ENCODE data around the gene HACD1. TPM values are rescaled to one million over a fixed set of nuclear protein-coding genes. Genes with fewer than 3 reads are reported as not detected.
"Not testable (repeated sequence)": the region's sequence is repeated elsewhere in the genome, so short reads cannot be mapped to it uniquely, and the experiment has no call there.

The HACD1 gene
- total and polyA plus RNA-seq, 2 donors (not counting 3 experiments of a cell fraction or from before 2014, with no cell fraction given) = 17.4 to 25.2 TPM

- TF ChIP-seq, protein P1, sequence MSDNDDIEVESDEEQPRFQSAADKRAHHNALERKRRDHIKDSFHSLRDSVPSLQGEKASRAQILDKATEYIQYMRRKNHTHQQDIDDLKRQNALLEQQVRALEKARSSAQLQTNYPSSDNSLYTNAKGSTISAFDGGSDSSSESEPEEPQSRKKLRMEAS (IDR thresholded peaks at IDR 0.05; ENCODE audit: insufficient read depth, insufficient read length) = no peak
- TF ChIP-seq EZH2 (IDR thresholded peaks at IDR 0.05; ENCODE audit: borderline replicate concordance, low read depth, low read length, severe bottlenecking) (no peak), GATA2 (IDR thresholded peaks at IDR 0.05; ENCODE audit: insufficient read depth, insufficient read length, low read depth, low read length) (no peak), CTCF (IDR thresholded peaks at IDR 0.05; ENCODE audit: extremely low read depth in 1 of 2, insufficient read depth in 1 of 2, low read depth in 1 of 2, low read length in 2 of 2) (no peak), MYC (IDR thresholded peaks at IDR 0.05; ENCODE audit: low read depth, low read length) (no peak), POLR2AphosphoS5 (IDR thresholded peaks at IDR 0.05; ENCODE audit: insufficient read depth, low read depth, low read length) (no peak), POLR2A (IDR thresholded peaks at IDR 0.05; ENCODE audit: low read depth, low read length) (no peak), JUN (IDR thresholded peaks at IDR 0.05; ENCODE audit: borderline replicate concordance, insufficient read depth, insufficient read length, low read depth) (no peak), FOS (IDR thresholded peaks at IDR 0.05; ENCODE audit: borderline replicate concordance, insufficient read depth, low read length) (no peak)
- H3K36me3 ChIP-seq (ENCODE audit: control insufficient read depth in 2 of 2, extremely low read depth in 1 of 2, insufficient read depth in 2 of 2, low read length in 2 of 2) = no peaks in the 10 kb centered on the region
- H3K4me3 ChIP-seq (replicated peaks in 1 of 3; ENCODE audit: insufficient read depth in 1 of 3, low read depth in 1 of 3, low read length in 3 of 3) = no peak overlapping the region
- DNase-seq (ENCODE audit: low read depth, low spot score) (no peak), FAIRE-seq (no peak)
- H3K9me1 ChIP-seq (replicated peaks; ENCODE audit: control insufficient read depth, extremely low read depth, insufficient read depth, low read length) = no peaks in the 10 kb centered on the region
- no peak overlapping the region for H3K27ac ChIP-seq (ENCODE audit: insufficient read depth, low read depth, low read length)
- intact Hi-C loops (cut with micrococcal nuclease) (no loop called here), dilution Hi-C loops (cut with MboI; ENCODE audit: extremely low pct_ligation_motif_present, low sequenced_read_pairs) (no loop called here)
- H3K27me3 ChIP-seq (ENCODE audit: control insufficient read depth in 2 of 2, insufficient read depth in 2 of 2, low read length in 2 of 2) = no peaks in the 10 kb centered on the region
- no peak overlapping the region for H3K9ac ChIP-seq (replicated peaks; ENCODE audit: extremely low read depth, insufficient read depth, low read length)
- no TSS peak for BruUV-seq (replicated peaks)
- H3K4me1 ChIP-seq (ENCODE audit: control insufficient read depth, extremely low read depth, insufficient read depth, low read length) = no peaks in the 10 kb centered on the region
- ChIA-PET CTCF (interaction anchor here (1.1 to 1.7 kb wide), 4 partner anchors 10 to 16 kb away, joined by 3 to 5 read pairs (median 4); partner anchors contain the start of genes HACD1 and STAM), POLR2A (interaction anchor here (1.6 kb wide), 1 partner anchor 10 kb away, joined by 4 read pairs; the partner anchor contains the start of gene STAM)
- H4K20me1 ChIP-seq (replicated peaks; ENCODE audit: control insufficient read depth, extremely low read depth, insufficient read depth, low read length) = no peaks in the 10 kb centered on the region
- H3K4me2 ChIP-seq (ENCODE audit: insufficient read depth, low read length) = no peak overlapping the region
- no peak overlapping the region for H2AFZ ChIP-seq (ENCODE audit: low read depth, low read length)
- H3K79me2 ChIP-seq (ENCODE audit: control insufficient read depth, insufficient read depth, low read length) = no peaks in the 10 kb centered on the region
- H3K9me3 ChIP-seq (replicated peaks; ENCODE audit: control insufficient read depth, insufficient read depth, low read length) = no peaks in the 10 kb centered on the region
These were observed 16.2 kb upstream of the HACD1 start for GRCh38 chr10:17633353-17633752.

DNA sequence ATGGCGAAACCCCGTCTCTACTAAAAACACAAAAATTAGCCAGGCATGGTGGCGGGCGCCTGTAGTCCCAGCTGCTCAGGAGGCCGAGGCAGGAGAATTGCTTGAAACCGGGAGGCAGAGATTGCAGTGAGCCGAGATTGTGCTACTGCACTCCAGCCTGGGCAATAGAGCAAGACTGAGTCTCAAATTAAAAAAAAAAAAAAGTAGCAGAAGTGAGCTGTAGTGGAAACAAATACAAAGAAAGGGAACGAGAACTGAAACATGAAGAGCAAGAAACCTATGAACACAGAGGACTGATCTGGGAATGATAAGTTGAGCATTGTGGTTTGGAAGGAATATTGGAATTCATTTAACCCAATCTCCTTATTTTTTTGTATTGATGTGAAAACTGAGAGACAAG, 15.4 kb upstream of the HACD1 start:
- H4K20me1 ChIP-seq (replicated peaks; ENCODE audit: control insufficient read depth, extremely low read depth, insufficient read depth, low read length); H3K4me1 ChIP-seq (ENCODE audit: control insufficient read depth, extremely low read depth, insufficient read depth, low read length); intact Hi-C loops (cut with micrococcal nuclease); BruUV-seq (replicated peaks); H3K79me2 ChIP-seq (ENCODE audit: control insufficient read depth, insufficient read depth, low read length); dilution Hi-C loops (cut with MboI; ENCODE audit: extremely low pct_ligation_motif_present, low sequenced_read_pairs); H3K9ac ChIP-seq (replicated peaks; ENCODE audit: extremely low read depth, insufficient read depth, low read length); H3K9me1 ChIP-seq (replicated peaks; ENCODE audit: control insufficient read depth, extremely low read depth, insufficient read depth, low read length); H3K9me3 ChIP-seq (replicated peaks; ENCODE audit: control insufficient read depth, insufficient read depth, low read length); H3K4me2 ChIP-seq (ENCODE audit: insufficient read depth, low read length); FAIRE-seq; H3K36me3 ChIP-seq (ENCODE audit: control insufficient read depth in 2 of 2, extremely low read depth in 1 of 2, insufficient read depth in 2 of 2, low read length in 2 of 2); H3K27me3 ChIP-seq (ENCODE audit: control insufficient read depth in 2 of 2, insufficient read depth in 2 of 2, low read length in 2 of 2); H2AFZ ChIP-seq (ENCODE audit: low read depth, low read length); H3K27ac ChIP-seq (ENCODE audit: insufficient read depth, low read depth, low read length); H3K4me3 ChIP-seq (replicated peaks in 1 of 3; ENCODE audit: insufficient read depth in 1 of 3, low read depth in 1 of 3, low read length in 3 of 3); DNase-seq (ENCODE audit: low read depth, low spot score): not testable (repeated sequence)
- CTCF ChIA-PET = interaction anchor here (0.8 to 1.7 kb wide), 3 partner anchors 10 to 15 kb away, joined by 3 to 4 read pairs (median 4); partner anchors contain the start of genes HACD1 and STAM
- POLR2A ChIA-PET = interaction anchor here (1.6 kb wide), 1 partner anchor 11 kb away, joined by 4 read pairs; the partner anchor contains the start of gene STAM

Data from endothelial cell of umbilical vein (primary cell).